Esophagus squamous epithelium (tissue), 4 donors: Measurements from ENCODE around the gene ST3GAL2.

Source experiments
- POLR2A ChIP-seq, 4 donors: fragments of 450-650 bp; IDR thresholded peaks; one replicate each; pipeline ENCODE4 v1.6.1; 2017; ENCODE audit warnings: antibody characterized with exemption in 4 of 4, mild to moderate bottlenecking in 4 of 4, moderate library complexity in 3 of 4
- TF ChIP-seq, protein P1 (sequence below), 6 experiments: fragments of 450-650 bp in 4 of 6; fragments of 200-600 bp in 2 of 6; sonication (generic) in 2 of 6; IDR thresholded peaks; one replicate each; pipeline ENCODE4 v1.5.1; 2016 to 2019; ENCODE audit warnings: antibody characterized with exemption in 6 of 6, mild to moderate bottlenecking in 4 of 6, moderate library complexity in 4 of 6

- TF ChIP-seq, protein P1, sequence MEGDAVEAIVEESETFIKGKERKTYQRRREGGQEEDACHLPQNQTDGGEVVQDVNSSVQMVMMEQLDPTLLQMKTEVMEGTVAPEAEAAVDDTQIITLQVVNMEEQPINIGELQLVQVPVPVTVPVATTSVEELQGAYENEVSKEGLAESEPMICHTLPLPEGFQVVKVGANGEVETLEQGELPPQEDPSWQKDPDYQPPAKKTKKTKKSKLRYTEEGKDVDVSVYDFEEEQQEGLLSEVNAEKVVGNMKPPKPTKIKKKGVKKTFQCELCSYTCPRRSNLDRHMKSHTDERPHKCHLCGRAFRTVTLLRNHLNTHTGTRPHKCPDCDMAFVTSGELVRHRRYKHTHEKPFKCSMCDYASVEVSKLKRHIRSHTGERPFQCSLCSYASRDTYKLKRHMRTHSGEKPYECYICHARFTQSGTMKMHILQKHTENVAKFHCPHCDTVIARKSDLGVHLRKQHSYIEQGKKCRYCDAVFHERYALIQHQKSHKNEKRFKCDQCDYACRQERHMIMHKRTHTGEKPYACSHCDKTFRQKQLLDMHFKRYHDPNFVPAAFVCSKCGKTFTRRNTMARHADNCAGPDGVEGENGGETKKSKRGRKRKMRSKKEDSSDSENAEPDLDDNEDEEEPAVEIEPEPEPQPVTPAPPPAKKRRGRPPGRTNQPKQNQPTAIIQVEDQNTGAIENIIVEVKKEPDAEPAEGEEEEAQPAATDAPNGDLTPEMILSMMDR (IDR thresholded peaks at IDR 0.05) = no peak
- no peak for TF ChIP-seq POLR2A (IDR thresholded peaks at IDR 0.05)
These were observed 43.1 kb upstream of the ST3GAL2 start for GRCh38 chr16:70481929-70482536.
